Measurements from ENCODE around the gene POLR1E.

POLR1E gene

GRCh38 chr9:37541465-37541864 lies 55.7 kb downstream of the POLR1E start:
- no peak for FAIRE-seq

GRCh38 chr9:37542488-37542887 lies 56.7 kb downstream of the POLR1E start:
- FAIRE-seq, result no peak

GRCh38 chr9:37542895-37543294 lies 57.1 kb downstream of the POLR1E start:
- FAIRE-seq, result no peak

GRCh38 chr9:37543468-37543867 lies 57.7 kb downstream of the POLR1E start:
- FAIRE-seq, result no peak

GRCh38 chr9:37547328-37547878 lies 61.7 kb downstream of the POLR1E start:
- FAIRE-seq, result no peak

- no peak for FAIRE-seq
Measured at GRCh38 chr9:37549527-37549926, 63.8 kb downstream of the POLR1E start.

- no peak for FAIRE-seq
Measured at GRCh38 chr9:37550781-37551180, 65.0 kb downstream of the POLR1E start.

GRCh38 chr9:37551468-37551867 lies 65.7 kb downstream of the POLR1E start:
- FAIRE-seq, result no peak

- no peak for FAIRE-seq
Measured at GRCh38 chr9:37551888-37552287, 66.1 kb downstream of the POLR1E start.

Data from colon (tissue), 2 donors.